K562 (cell line): ENCODE results near the gene PHOSPHO1. TPM values are rescaled to one million over a fixed set of nuclear protein-coding genes. Genes with fewer than 3 reads are reported as not detected.

Source experiments
- AFF1 ChIP-seq, 2 experiments: fragments of 450-650 bp; IDR thresholded peaks; 2 replicates each; pipeline ENCODE4 v1.6.1; 2018; ENCODE audit warnings: mild to moderate bottlenecking in 2 of 2, low read depth in 1 of 2; ENCODE audit not compliant: partially characterized antibody in 2 of 2
- FOXJ3 ChIP-seq: sonication (generic); formaldehyde crosslinking; IDR thresholded peaks from 2 replicates; pipeline ENCODE4 v1.4.0; 2020; ENCODE audit warnings: mild to moderate bottlenecking, missing genetic modification reagents
- HMG20A ChIP-seq: fragments of 450-650 bp; formaldehyde crosslinking; conservative IDR thresholded peaks from 2 replicates; pipeline ENCODE4 v1.4.0; 2020; ENCODE audit warnings: mild to moderate bottlenecking, mixed read lengths
- HNRNPUL1 ChIP-seq: fragments of 200-400 bp; formaldehyde crosslinking; IDR thresholded peaks from 2 replicates; pipeline ENCODE4 v1.6.1; 2017; ENCODE audit warnings: low read length
- PKNOX1 ChIP-seq: fragments of 450-650 bp; IDR thresholded peaks from 2 replicates; pipeline ENCODE4 v1.6.1; 2016
- RCOR1 ChIP-seq, 2 experiments: IDR thresholded peaks; 2 replicates each; pipeline ENCODE4 v1.6.1; 2012; ENCODE audit warnings: low read depth in 2 of 2, low read length in 2 of 2, borderline replicate concordance in 1 of 2, improper control_type of control experiment in 1 of 2
- TGIF2 ChIP-seq: sonication (generic); formaldehyde crosslinking; IDR thresholded peaks from 2 replicates; pipeline ENCODE4 v1.8.1; 2022; ENCODE audit warnings: mild to moderate bottlenecking, missing genetic modification reagents, moderate library complexity
- UBTF ChIP-seq, 2 experiments: IDR thresholded peaks; 2 replicates each; pipeline ENCODE4 v1.6.1; 2012; ENCODE audit warnings: improper control_type of control experiment in 2 of 2, low read depth in 2 of 2, low read length in 2 of 2, borderline replicate concordance in 1 of 2
- YY1 ChIP-seq, 3 experiments: IDR thresholded peaks; 2 replicates each; pipeline ENCODE4 v1.6.1; 2011; ENCODE audit warnings: low read length in 2 of 3, mild to moderate bottlenecking in 2 of 3, moderate library complexity in 2 of 3, borderline replicate concordance in 1 of 3, control low read depth in 1 of 3, low read depth in 1 of 3; ENCODE audit not compliant: insufficient read depth in 3 of 3, insufficient replicate concordance in 2 of 3, control insufficient read depth in 1 of 3, insufficient read length in 1 of 3; ENCODE audit errors: extremely low read depth in 1 of 3
- polyA plus RNA-seq, 8 experiments: library from polyadenylated mRNA; depleted of rRNA in 4 of 8; stranded (reverse) in 5 of 8; unstranded in 3 of 8; fragments of >200 nt; fragmentation: Nextera tagmentation in 2 of 8; fragmentation: Illumina TruSeq in 1 of 8; extraction: Ambion mirVana in 2 of 8; extraction: Trizol in 1 of 8; gene quantifications; 2 replicates each; pipeline versions ENCODE4 v1.2.1 to v1.2.3, GENCODE V29; 2011 to 2014; ENCODE audit warnings: inconsistent platforms in 1 of 8, missing spikeins in 1 of 8
- total RNA-seq, 7 experiments: library from RNA; depleted of rRNA in 6 of 7; stranded (reverse); fragments of >200 nt in 6 of 7; fragmentation: Illumina TruSeq in 2 of 7; extraction: Trizol in 2 of 7; gene quantifications; 2 replicates each; pipeline versions ENCODE4 v1.2.1 to v1.2.3, GENCODE V29; 2011 to 2021; ENCODE audit warnings: low replicate concordance in 1 of 7
- TF ChIP-seq, protein P1 (sequence below): sonication (generic); formaldehyde crosslinking; IDR thresholded peaks from 2 replicates; pipeline ENCODE4 v1.9.0; 2022; ENCODE audit warnings: mild to moderate bottlenecking, missing genetic modification reagents
- TF ChIP-seq, protein P2 (sequence below): fragments of 450-650 bp; IDR thresholded peaks from 2 replicates; pipeline ENCODE4 v1.6.1; 2018; ENCODE audit not compliant: partially characterized antibody

PHOSPHO1 gene
- total and polyA plus RNA-seq, 9 of the 15 experiments (the other 6 are each of a cell fraction or from before 2014, with no cell fraction given), result 0.06 to 0.07 TPM; not detected in 7

DNA sequence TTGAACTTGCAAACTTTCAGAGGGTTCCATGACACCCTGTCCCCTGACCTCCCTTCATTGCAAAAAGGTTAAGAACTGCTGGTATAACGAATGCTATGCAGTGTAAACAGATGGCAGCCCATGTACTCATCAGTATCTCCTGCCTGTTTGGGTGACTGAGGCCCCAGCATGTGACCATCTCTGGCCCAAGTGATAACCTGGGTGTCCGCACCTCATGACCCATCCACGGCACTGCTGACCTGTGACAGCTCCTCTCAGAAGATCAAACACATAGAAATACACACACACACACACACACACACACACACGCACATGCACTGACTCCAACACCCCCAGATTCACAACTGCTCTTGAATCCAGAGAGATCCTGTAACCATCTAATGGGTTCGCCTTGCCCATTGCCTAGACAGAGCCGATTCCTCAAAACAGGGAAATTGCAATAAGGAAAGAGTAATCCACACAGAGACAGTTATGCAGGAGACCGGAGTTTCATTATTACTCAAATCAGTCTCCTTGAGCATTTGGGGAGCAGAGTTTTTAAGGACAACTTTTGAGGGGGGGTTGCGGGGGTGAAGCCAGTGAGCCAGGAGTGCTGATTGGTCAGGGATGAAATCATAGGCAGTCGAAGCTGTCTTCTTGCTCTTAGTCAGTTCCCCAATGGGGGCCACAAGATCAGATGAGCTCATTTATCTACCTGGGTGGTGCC, 11.3 kb upstream of the PHOSPHO1 start (continued):
- no peak for TF ChIP-seq UBTF (IDR thresholded peaks at IDR 0.05; ENCODE audit: borderline replicate concordance in 1 of 2, low read depth in 2 of 2, low read length in 2 of 2)
- TF ChIP-seq TGIF2, result no peak
- no peak for TF ChIP-seq HNRNPUL1
- no peak for TF ChIP-seq AFF1 (IDR thresholded peaks at IDR 0.05; ENCODE audit: low read depth in 1 of 2, partially characterized antibody in 2 of 2)
- TF ChIP-seq YY1 (IDR thresholded peaks at IDR 0.05; ENCODE audit: borderline replicate concordance in 1 of 3, control insufficient read depth in 1 of 3, extremely low read depth in 1 of 3, insufficient read depth in 3 of 3, insufficient read length in 1 of 3, insufficient replicate concordance in 2 of 3, low read depth in 1 of 3, low read length in 2 of 3), result no peak
- peak; percentile 48; the same call in 1 of the 2 replicates for TF ChIP-seq PKNOX1
- TF ChIP-seq, protein P1, sequence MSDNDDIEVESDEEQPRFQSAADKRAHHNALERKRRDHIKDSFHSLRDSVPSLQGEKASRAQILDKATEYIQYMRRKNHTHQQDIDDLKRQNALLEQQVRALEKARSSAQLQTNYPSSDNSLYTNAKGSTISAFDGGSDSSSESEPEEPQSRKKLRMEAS, result no peak
- TF ChIP-seq FOXJ3 (CRISPR knock-in tag), result no peak
- TF ChIP-seq, protein P2, sequence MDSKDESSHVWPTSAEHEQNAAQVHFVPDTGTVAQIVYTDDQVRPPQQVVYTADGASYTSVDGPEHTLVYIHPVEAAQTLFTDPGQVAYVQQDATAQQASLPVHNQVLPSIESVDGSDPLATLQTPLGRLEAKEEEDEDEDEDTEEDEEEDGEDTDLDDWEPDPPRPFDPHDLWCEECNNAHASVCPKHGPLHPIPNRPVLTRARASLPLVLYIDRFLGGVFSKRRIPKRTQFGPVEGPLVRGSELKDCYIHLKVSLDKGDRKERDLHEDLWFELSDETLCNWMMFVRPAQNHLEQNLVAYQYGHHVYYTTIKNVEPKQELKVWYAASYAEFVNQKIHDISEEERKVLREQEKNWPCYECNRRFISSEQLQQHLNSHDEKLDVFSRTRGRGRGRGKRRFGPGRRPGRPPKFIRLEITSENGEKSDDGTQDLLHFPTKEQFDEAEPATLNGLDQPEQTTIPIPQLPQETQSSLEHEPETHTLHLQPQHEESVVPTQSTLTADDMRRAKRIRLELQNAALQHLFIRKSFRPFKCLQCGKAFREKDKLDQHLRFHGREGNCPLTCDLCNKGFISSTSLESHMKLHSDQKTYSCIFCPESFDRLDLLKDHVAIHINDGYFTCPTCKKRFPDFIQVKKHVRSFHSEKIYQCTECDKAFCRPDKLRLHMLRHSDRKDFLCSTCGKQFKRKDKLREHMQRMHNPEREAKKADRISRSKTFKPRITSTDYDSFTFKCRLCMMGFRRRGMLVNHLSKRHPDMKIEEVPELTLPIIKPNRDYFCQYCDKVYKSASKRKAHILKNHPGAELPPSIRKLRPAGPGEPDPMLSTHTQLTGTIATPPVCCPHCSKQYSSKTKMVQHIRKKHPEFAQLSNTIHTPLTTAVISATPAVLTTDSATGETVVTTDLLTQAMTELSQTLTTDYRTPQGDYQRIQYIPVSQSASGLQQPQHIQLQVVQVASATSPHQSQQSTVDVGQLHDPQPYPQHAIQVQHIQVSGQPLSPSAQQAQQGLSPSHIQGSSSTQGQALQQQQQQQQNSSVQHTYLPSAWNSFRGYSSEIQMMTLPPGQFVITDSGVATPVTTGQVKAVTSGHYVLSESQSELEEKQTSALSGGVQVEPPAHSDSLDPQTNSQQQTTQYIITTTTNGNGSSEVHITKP, result no peak
- 0 out of 4 replicates have a peak, but pooled peaks of 1 of the 2 experiments have one; percentile 19 for TF ChIP-seq RCOR1 (IDR thresholded peaks at IDR 0.05; ENCODE audit: borderline replicate concordance in 1 of 2, low read depth in 2 of 2, low read length in 2 of 2)
- TF ChIP-seq HMG20A (CRISPR knock-in tag), result no peak
